GM12892 (cell line): ENCODE measurements around the gene NUP210L.

Experiments
- POLR2A ChIP-seq: IDR thresholded peaks from 2 replicates; pipeline ENCODE4 v1.6.1; 2011; ENCODE audit warnings: low read depth, low read length, control low read depth
- TAF1 ChIP-seq: IDR thresholded peaks from 2 replicates; pipeline ENCODE4 v1.6.1; 2011; ENCODE audit warnings: low read depth, mild to moderate bottlenecking, control low read depth, low read length, borderline replicate concordance

- TF ChIP-seq POLR2A = no peak; the same call in 1 of the 2 replicates
- TF ChIP-seq TAF1 = no peak
Measured at GRCh38 chr1:154170547-154171222, 15.8 kb upstream of the NUP210L start.
